NT2/D1 (cell line): ENCODE results near the gene ITGA5.

Source experiments
- DNase-seq: peaks from one replicate; pipeline ENCODE4 v3.0.0-alpha.2; 2011; ENCODE audit warnings: low read depth, low spot score
- H3K27me3 ChIP-seq: 2 replicates; pipeline ENCODE4 v1.6.0; 2011; ENCODE audit warnings: mild to moderate bottlenecking; ENCODE audit not compliant: insufficient read length, insufficient read depth
- H3K36me3 ChIP-seq: 2 replicates; pipeline ENCODE4 v1.6.1; 2011; ENCODE audit warnings: mild to moderate bottlenecking, low read length, mixed read lengths; ENCODE audit not compliant: insufficient read depth, insufficient read length
- H3K4me1 ChIP-seq: 2 replicates; pipeline ENCODE4 v1.5.1; 2011; ENCODE audit not compliant: insufficient read depth, insufficient read length
- H3K4me3 ChIP-seq: 2 replicates; pipeline ENCODE4 v1.5.1; 2011; ENCODE audit warnings: low read depth; ENCODE audit not compliant: insufficient read length
- H3K9ac ChIP-seq: 2 replicates; pipeline ENCODE4 v1.6.0; 2011; ENCODE audit warnings: low read depth; ENCODE audit not compliant: insufficient read length
- H3K9me3 ChIP-seq: 2 replicates; pipeline ENCODE4 v1.5.1; 2011; ENCODE audit warnings: mild to moderate bottlenecking, low read length; ENCODE audit not compliant: insufficient read depth
- SUZ12 ChIP-seq: IDR thresholded peaks from 2 replicates; pipeline ENCODE4 v1.6.1; 2011; ENCODE audit not compliant: insufficient read length, insufficient read depth; ENCODE audit errors: extremely low read depth
- YY1 ChIP-seq: IDR thresholded peaks from 2 replicates; pipeline ENCODE4 v1.6.1; 2011; ENCODE audit not compliant: insufficient read length, insufficient read depth
- ZNF274 ChIP-seq: IDR thresholded peaks from 2 replicates; pipeline ENCODE4 v1.6.1; 2011; ENCODE audit warnings: mild to moderate bottlenecking, low read depth, low read length

Gene ITGA5

DNA sequence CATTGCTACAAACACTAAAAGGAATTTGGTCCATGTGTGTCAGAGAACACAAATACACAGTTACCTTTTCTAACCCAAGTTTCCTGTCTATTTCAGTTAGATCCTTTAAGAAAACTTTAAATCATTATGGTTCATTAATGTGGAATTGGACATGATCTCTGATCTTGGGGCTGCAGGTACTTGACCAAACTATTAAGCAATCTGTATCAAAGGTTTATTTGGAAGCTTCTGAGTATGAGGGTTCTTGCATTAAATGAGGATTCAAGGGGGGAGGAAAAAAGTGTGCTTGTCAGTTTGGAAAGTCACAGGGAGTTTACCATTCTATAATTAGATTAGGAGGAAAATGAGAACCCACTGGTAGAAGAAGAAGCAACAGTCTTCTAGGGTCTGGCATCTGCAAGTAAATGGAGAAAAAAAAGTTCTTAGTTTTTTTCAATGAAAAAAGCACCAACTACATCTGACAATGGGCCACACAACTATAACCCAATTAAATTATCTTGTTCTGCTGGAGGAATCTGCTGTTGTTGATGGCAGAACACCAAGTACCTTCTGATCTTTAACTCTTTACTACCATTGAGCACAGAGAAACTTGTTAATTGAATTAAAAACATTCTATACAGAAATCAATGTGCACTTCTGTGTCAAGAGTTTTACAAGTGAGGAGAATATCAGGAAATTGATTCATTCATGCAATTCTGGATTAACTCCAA lies 36.8 kb upstream of the ITGA5 start:
- Histone ChIP-seq H3K9ac (no peak overlapping the region), H3K4me1 (no peaks in the 10 kb centered on the region), H3K27me3 (peaks cover 16% of the 10 kb centered on the region), H3K4me3 (no peak overlapping the region), H3K9me3 (no peaks in the 10 kb centered on the region), H3K36me3 (no peaks in the 10 kb centered on the region)
- DNase-seq = no peak
- no peak for TF ChIP-seq ZNF274

DNA sequence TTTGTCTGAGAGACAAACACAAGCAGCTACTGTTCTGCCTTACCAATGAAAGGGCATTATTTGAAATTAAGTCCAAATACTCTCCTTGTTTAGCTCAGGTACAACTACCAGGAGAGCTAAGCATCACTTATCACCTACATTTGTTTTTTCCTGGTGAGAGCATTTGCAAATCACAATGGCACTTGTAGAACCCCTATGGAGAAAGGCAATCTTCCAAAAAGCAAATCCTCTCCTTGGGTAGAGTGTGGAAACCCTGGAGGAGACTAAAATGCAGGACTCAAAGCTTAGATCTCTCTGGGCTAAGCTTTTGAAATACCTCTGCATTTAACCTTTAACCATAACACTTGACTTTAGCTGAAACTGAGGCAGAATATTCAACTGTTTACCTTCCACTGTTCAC lies 33.6 kb upstream of the ITGA5 start:
- no peak for TF ChIP-seq YY1
- TF ChIP-seq ZNF274 = no peak
- no peak for TF ChIP-seq SUZ12
- peaks cover 42% of the 10 kb centered on the region for H3K27me3 ChIP-seq
- H3K4me1 ChIP-seq = no peaks in the 10 kb centered on the region
- no peaks in the 10 kb centered on the region for H3K36me3 ChIP-seq
- H3K4me3 ChIP-seq = no peak overlapping the region
- peak; percentile 57 for DNase-seq
- H3K9me3 ChIP-seq = no peaks in the 10 kb centered on the region
- no peak overlapping the region for H3K9ac ChIP-seq

DNA sequence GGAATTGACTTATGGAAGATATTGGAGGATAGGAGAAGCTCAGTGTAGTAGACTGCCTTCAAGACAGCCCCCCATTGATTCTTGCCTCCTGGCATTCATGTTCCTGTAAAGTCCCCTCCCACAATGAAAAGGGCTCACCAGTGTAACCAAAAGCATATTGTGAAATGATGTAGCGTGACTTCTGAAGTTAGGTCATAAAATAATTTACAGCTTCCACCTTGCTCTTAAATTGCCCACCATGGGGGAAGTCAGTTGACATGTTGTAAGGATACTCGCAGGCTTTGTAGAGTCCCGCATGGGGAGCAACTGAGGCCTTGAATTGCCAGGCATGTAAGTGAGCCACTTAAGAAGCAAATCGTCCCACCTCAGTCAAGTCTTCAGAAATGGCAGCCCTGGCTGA lies 29.3 kb upstream of the ITGA5 start:
- no peak for DNase-seq
- Histone ChIP-seq H3K4me3 (no peak overlapping the region), H3K4me1 (no peaks in the 10 kb centered on the region), H3K36me3 (no peaks in the 10 kb centered on the region), H3K27me3 (peaks cover 51% of the 10 kb centered on the region), H3K9me3 (no peaks in the 10 kb centered on the region), H3K9ac (no peak overlapping the region)
- TF ChIP-seq SUZ12 = no peak
- no peak for TF ChIP-seq ZNF274

DNA sequence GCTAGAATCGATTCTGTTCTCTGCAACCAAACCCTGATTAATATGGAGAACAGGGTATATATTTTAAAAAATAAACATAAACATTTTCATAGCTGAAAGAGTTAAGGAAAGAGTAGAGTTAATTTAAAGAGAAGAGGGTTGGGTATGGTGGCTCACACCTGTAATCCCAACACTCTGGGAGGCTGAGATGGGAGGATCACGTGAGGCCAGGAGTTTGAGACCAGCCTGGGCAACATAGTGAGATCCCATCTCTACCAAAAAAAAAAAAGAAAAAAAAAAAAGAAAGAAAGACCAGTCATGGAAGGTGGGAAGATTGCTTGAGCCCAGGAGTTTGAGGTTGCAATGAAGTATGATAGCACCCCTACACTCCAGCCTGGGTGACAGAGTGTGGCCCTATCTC lies 28.9 kb upstream of the ITGA5 start:
- no peaks in the 10 kb centered on the region for H3K4me1 ChIP-seq
- no peak overlapping the region for H3K9ac ChIP-seq
- no peak for TF ChIP-seq SUZ12
- TF ChIP-seq ZNF274 = no peak
- TF ChIP-seq YY1 = no peak
- peaks cover 51% of the 10 kb centered on the region for H3K27me3 ChIP-seq
- no peak for DNase-seq
- H3K4me3 ChIP-seq = no peak overlapping the region
- H3K9me3 ChIP-seq = no peaks in the 10 kb centered on the region
- H3K36me3 ChIP-seq = no peaks in the 10 kb centered on the region

DNA sequence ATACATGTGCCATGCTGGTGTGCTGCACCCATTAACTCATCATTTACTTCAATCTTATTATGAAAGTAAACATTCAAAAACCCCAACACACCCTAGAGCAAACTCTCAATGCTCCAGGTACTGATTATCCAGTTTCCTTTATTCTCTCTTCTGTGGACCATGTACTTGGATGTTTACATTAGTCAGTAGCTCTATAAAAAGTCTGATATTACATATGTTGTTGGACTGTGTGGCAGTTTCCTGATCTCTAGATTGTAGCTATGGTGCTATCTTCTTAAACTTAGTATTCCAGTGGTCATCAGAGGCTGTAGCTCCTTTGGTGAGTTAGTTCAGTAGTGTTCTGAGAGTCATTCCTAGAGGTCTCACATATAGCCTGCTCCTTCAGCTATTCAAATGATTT lies 25.1 kb upstream of the ITGA5 start:
- no peak overlapping the region for H3K9ac ChIP-seq
- no peaks in the 10 kb centered on the region for H3K36me3 ChIP-seq
- H3K4me3 ChIP-seq = no peak overlapping the region
- peaks cover 24% of the 10 kb centered on the region for H3K27me3 ChIP-seq
- no peak for TF ChIP-seq SUZ12
- TF ChIP-seq ZNF274 = no peak
- no peak for TF ChIP-seq YY1
- no peaks in the 10 kb centered on the region for H3K9me3 ChIP-seq
- no peak for DNase-seq
- no peaks in the 10 kb centered on the region for H3K4me1 ChIP-seq

DNA sequence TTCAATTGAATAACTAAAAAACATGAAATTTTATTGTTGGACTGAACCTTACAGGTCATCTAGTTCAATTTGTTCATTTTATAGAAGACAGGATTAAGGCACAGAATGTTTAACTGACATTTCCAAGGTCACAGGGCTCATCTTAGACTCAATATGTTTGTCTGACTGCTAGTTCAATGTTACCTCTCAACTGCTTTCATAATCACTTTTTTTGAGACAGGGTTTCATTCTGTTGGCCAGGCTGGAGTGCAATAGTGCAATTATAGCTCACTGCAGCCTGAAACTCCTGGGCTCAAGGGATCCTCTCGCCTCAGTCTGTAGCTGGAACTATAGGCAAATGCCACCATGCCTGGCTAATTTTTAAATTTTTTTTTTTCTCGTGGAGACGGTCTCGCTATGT lies 24.4 kb upstream of the ITGA5 start:
- no peaks in the 10 kb centered on the region for H3K4me1 ChIP-seq
- no peaks in the 10 kb centered on the region for H3K36me3 ChIP-seq
- no peaks in the 10 kb centered on the region for H3K9me3 ChIP-seq
- H3K4me3 ChIP-seq = no peak overlapping the region
- peaks cover 17% of the 10 kb centered on the region for H3K27me3 ChIP-seq
- H3K9ac ChIP-seq = no peak overlapping the region
- no peak for TF ChIP-seq ZNF274
- no peak for TF ChIP-seq SUZ12
- TF ChIP-seq YY1 = no peak
- DNase-seq = no peak

DNA sequence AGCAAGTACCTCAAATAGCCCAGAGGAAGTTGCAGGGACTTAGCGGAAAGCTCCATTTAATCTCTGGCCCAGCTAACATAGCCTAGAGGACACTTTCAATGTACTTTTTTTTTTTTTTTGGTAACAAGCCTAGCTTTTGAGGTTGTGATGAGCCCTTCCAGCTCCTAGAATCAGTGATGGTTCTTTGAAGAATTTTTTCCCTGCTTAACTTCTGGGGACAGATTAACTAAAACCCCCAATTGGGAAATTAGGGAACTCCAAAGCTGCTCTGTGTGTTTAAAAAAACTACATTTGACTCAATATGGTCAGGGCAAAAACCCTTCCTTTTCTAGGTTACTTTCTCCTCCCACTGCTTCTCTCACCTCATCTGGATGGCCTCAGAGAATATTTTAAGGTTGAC lies 23.9 kb upstream of the ITGA5 start:
- no peak for DNase-seq
- no peaks in the 10 kb centered on the region for H3K4me1 ChIP-seq
- no peak overlapping the region for H3K9ac ChIP-seq
- no peak overlapping the region for H3K4me3 ChIP-seq
- H3K27me3 ChIP-seq = peaks cover 16% of the 10 kb centered on the region
- TF ChIP-seq YY1 (no peak), SUZ12 (no peak), ZNF274 (no peak)
- no peaks in the 10 kb centered on the region for H3K36me3 ChIP-seq
- no peaks in the 10 kb centered on the region for H3K9me3 ChIP-seq
